Activated CD4-positive, alpha-beta T cell treated with anti-CD3 and anti-CD28 coated beads for 1 hour (primary cell): Measurements from ENCODE around the gene SULT6B1.
"Not testable (repeated sequence)": the region's sequence is repeated elsewhere in the genome, so short reads cannot be mapped to it uniquely, and the experiment has no call there.

Experiments
- DNase-seq: peaks from one replicate; pipeline ENCODE4 v3.0.0-alpha.2; 2020

The SULT6B1 gene, protein sequence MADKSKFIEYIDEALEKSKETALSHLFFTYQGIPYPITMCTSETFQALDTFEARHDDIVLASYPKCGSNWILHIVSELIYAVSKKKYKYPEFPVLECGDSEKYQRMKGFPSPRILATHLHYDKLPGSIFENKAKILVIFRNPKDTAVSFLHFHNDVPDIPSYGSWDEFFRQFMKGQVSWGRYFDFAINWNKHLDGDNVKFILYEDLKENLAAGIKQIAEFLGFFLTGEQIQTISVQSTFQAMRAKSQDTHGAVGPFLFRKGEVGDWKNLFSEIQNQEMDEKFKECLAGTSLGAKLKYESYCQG

GRCh38 chr2:37188570-37188969 is at the start of gene SULT6B1:
Gene SULT6B1 (minus strand): TSS chr2:37188670. CDS start chr2:37188640, 30 bp downstream.
- no peak for DNase-seq

GRCh38 chr2:37232131-37232933 is 43.9 kb upstream of the SULT6B1 start:
- no peak for DNase-seq

- peak; percentile 77 for DNase-seq
These were observed 43.0 kb upstream of the SULT6B1 start, which contains the start of the genes CEBPZ and NDUFAF7 for GRCh38 chr2:37231241-37232130. Gene CEBPZ (minus strand): TSS chr2:37231596. CDS start chr2:37231567, 29 bp downstream. Gene NDUFAF7 (plus strand): TSS chr2:37231658. CDS start chr2:37231706, 48 bp downstream.

DNA sequence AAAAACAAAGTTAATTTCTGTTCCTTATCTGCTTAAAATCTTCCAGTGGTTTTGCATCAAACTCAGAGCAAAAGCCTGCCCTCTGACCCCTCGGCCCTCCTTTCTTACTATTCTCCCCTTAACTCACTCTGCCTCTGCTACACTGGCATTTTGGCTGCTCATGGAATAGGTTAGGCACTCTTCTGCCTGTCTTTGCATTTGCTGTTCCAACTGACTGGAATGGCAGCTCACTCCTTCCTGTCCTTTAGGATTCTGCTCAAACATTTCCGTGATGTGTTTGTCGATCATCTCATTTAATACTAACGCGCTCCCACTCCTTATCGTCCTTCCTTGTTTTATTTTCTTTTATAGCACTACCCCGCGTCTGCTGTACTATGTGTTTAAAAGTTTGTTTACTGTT is 42.1 kb upstream of the SULT6B1 start:
- DNase-seq = no peak

DNA sequence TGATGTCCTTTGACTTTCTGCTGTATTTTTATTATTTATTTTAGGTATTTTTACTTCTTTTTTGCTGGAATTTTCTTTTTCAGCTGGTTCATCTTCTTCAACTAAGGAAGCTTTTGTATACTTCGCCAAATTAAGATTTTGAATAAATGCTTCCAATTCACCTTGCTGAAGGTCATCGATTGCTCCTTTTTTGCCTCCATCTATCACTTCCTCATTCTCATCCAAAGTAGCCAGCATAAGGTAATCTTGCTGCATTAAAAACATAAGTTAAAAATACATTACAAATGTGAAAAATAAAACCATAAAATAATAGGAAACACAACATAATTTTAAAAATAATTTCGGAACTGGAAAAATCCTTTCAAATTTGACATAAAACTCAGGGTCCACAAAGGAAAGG is 40.3 kb upstream of the SULT6B1 start:
- DNase-seq = no peak

DNA sequence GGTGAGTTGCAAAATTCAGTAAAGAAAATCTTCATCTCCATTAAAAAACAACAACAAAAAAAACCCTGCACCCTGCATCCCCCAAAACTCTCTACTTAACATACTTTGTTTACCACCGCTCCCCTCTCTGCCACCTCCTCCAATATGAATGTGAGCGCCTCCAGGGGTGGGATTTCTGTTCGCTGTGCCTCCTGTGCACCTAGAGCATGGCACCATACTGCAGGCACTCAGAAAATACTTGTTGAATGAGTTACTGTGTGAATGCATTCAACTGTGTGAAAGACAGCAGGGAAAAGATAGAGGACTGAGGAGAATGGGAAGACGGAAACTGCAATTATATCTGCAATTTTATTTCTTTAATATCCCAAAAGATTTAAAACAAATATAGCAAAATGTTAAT is 38.4 kb upstream of the SULT6B1 start:
- no peak for DNase-seq

- DNase-seq = not testable (repeated sequence)
These were observed 36.7 kb upstream of the SULT6B1 start for GRCh38 chr2:37225129-37225528.

DNA sequence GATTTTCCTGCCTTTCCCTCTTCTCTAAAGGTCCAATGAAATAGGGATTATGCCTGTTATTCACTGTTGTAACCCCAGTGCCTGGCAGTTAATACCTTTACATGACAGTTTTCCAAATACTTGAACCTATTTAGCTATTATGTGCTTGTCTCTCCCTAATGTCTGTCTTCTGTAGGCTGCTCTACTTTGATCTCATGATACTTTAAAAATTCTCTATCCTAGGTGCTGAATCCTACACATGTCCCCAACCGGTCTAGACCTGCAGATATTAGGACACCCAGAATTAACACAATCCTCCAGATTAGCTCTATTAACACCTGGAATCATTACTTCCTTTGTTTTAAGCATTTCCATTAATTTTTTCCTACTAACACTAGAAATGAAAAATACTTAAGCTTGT is 35.6 kb upstream of the SULT6B1 start:
- no peak for DNase-seq

DNA sequence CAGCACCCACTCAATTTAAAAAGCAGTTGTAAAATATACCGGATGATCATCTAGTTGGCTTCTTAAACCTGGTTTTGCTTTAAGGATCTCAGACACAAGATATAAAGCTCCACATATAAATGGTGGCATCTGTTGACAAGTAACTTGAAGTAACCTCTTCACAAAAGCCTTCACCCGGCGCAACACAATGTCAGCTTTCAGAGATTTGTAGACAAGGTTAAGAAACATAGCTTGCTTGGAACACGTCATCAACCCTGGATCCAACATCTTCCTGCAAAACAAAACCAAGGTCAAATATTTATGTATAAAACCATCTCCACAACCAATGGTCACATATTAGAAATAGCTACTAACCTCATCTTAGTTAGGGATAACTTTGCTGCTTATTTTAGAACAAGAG is 34.7 kb upstream of the SULT6B1 start:
- DNase-seq = no peak

DNA sequence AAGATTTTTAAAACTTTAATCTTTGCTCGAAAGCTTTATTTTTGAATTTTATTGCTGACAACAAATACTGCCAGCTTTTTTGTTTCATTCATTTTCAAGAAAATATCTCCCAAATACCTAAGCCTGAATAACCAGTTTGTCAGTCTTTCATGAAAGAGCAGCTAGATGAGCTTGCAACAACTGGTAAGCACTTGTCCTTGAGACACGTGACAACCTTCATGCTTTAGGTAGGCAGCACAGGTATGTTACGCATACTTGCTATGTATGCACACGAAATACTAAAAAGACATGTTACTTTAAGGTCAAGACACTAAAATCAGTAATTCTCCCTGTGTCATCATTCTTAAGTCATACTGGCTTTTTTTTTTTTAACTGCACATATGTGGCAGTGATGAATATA is 30.6 kb upstream of the SULT6B1 start:
- DNase-seq = no peak

GRCh38 chr2:37215250-37215649 is 26.8 kb upstream of the SULT6B1 start:
- no peak for DNase-seq

DNA sequence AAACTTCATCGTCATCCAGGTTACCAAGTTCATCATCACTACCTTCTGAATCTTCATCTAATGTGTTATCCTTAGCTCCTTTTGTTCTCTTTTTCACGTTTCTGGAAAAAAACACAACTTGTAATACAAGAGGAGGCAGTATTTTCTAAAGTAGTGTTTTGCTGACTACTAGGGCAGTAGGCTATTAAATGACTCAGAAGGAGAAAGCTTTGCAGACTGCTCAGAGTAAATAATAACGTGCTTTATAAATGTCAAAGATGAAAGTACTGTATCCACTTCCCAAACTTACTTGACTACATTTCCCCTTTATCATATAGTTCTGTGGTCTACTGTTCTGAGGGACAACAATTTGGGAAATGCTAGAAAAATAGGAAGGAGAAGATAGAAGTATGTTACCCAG is 23.5 kb upstream of the SULT6B1 start:
- DNase-seq = no peak

DNA sequence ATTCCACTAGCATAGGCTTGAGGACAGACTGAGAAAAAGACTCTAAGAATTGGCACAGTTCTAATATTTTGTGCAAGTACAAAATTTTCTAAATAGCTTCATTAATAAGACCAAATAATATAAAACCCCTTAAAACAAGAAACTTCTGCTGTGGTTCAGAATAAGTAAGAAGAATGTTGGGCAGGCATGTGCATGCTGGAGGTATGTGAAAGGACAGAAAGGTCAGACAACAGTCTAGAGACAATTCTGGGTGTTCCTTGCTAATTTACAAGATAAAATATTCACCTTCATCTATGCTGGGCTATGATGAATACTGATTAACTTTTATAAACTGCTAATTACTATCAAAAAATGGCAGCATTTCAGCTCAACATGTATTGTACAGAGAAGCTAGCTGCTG is 22.7 kb upstream of the SULT6B1 start:
- no peak for DNase-seq

- not testable (repeated sequence) for DNase-seq
These were observed 18.3 kb upstream of the SULT6B1 start for GRCh38 chr2:37206760-37207159.

GRCh38 chr2:37205689-37206341 is 17.3 kb upstream of the SULT6B1 start:
- DNase-seq = no peak

GRCh38 chr2:37205071-37205661 is 16.7 kb upstream of the SULT6B1 start:
- DNase-seq = not testable (repeated sequence)

GRCh38 chr2:37203708-37204107 is 15.2 kb upstream of the SULT6B1 start:
- DNase-seq = no peak

GRCh38 chr2:37201766-37202165 is 13.3 kb upstream of the SULT6B1 start:
- DNase-seq = no peak

GRCh38 chr2:37201208-37201607 is 12.7 kb upstream of the SULT6B1 start:
- no peak for DNase-seq

DNA sequence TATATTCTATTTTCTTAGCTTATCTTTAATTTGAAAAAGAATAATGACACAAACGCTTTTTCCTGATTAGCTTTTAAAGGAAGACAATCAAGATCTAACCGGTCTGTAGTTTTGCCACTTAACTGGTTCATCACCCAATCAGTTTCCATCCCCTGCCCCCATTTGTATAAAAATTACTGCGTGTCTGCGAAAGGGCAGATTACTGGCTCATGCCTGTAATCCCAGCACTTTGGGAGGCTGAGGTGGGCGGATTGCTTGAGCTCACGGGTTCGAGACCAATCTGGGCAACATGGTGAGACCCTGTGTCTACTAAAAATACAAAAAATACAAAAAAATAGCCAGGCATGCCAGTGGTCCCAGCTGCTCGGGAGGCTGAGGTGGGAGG is 10.2 kb upstream of the SULT6B1 start:
- DNase-seq = no peak

GRCh38 chr2:37196320-37197195 is 8.1 kb upstream of the SULT6B1 start, which contains the start of gene CEBPZOS:
Gene CEBPZOS (plus strand): TSS chr2:37196496. CDS start chr2:37199705, 3,209 bp downstream.
- DNase-seq = peak; percentile 87
